Measurements from ENCODE around the gene GFOD1.

Gene GFOD1

DNA sequence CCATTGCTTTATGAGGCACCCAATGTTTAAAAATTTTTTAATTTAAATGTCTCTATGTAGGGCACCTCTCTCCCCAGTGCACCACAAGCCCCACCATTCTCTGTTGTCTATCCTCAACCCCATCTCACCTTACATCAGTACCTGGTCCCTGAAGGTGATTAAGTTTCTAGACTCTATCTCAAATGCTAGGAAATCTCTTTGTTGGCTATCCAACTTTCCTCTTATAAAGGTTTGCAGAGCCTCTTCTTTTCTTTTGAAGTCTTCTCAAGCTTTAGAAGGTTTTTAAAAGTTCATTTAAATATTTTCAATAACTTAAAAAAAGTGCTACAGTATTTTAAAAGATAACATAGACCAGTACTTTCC, 82.5 kb downstream of the GFOD1 start:
- ATAC-seq = no peak
- TF ChIP-seq ZNF8 (CRISPR knock-in tag; IDR thresholded peaks at IDR 0.05) = no peak
- TF ChIP-seq ZNF565 (CRISPR knock-in tag; conservative IDR thresholded peaks at IDR 0.05; ENCODE audit: low read depth) = no peak
- TF ChIP-seq OSR1 (CRISPR knock-in tag; IDR thresholded peaks at IDR 0.05) = no peak

DNA sequence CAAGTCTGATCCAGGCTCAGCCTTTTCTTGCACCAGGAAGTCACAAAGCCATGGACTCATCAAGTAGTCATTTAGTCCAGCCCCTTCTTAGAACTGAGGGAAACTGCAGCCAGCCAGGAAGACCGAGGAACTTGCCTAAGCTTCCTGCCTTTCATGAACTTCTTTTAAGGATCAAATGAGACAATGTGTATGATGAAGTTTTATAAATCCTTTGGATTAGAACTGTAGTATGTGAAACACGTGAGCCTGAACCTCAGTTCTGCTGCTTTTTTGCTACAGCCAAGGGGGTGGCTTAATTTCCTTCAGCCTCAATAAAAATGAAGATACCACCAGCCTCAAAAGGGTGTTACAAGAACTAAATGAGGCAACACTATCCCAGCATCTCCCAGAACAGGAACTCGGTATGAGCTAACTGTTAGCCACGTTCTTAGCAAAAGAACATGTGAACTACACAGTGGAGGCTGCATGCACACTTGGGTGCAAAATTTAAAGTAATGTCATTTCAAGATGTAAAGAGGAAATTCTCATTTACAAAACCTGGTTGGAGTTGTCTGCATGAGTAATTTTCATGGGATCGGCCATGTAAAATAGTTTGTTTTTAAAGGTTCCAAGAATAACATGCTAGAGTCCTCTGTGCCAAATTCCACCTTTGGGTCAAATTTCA, 83.0 kb downstream of the GFOD1 start:
- TF ChIP-seq, protein P1, sequence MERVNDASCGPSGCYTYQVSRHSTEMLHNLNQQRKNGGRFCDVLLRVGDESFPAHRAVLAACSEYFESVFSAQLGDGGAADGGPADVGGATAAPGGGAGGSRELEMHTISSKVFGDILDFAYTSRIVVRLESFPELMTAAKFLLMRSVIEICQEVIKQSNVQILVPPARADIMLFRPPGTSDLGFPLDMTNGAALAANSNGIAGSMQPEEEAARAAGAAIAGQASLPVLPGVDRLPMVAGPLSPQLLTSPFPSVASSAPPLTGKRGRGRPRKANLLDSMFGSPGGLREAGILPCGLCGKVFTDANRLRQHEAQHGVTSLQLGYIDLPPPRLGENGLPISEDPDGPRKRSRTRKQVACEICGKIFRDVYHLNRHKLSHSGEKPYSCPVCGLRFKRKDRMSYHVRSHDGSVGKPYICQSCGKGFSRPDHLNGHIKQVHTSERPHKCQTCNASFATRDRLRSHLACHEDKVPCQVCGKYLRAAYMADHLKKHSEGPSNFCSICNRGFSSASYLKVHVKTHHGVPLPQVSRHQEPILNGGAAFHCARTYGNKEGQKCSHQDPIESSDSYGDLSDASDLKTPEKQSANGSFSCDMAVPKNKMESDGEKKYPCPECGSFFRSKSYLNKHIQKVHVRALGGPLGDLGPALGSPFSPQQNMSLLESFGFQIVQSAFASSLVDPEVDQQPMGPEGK (CRISPR knock-in tag; IDR thresholded peaks at IDR 0.05; ENCODE audit: borderline replicate concordance) = no peak
- TF ChIP-seq ZNF565 (CRISPR knock-in tag; conservative IDR thresholded peaks at IDR 0.05; ENCODE audit: low read depth) = no peak
- no peak for ATAC-seq

DNA sequence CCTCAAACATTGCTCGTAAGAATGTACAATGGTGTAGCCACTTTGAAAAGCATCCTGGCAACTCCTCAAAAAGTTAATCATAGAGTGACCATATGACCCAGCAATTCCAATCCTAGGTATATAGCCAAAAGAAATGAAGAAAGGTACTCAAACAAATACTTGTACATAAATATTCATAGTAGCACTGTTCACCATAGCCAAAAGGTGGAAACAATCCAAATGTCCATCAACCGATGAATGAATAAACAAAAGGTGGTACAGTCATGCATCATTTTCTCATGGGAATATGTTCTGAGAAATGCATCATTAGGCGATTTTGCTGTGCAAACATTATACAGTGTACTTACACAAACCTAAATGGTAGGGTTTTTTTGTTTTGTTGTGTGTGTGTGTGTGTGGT, 84.7 kb downstream of the GFOD1 start:
- ATAC-seq = no peak
- TF ChIP-seq PPARA (CRISPR knock-in tag; IDR thresholded peaks at IDR 0.05; ENCODE audit: borderline replicate concordance) = no peak
- no peak for TF ChIP-seq ZC3H10 (CRISPR knock-in tag; IDR thresholded peaks at IDR 0.05)
- TF ChIP-seq BACH2 (CRISPR knock-in tag; IDR thresholded peaks at IDR 0.05; ENCODE audit: borderline replicate concordance) = no peak
- no peak for TF ChIP-seq ZNF565 (CRISPR knock-in tag; conservative IDR thresholded peaks at IDR 0.05; ENCODE audit: low read depth)
- TF ChIP-seq, protein P2, sequence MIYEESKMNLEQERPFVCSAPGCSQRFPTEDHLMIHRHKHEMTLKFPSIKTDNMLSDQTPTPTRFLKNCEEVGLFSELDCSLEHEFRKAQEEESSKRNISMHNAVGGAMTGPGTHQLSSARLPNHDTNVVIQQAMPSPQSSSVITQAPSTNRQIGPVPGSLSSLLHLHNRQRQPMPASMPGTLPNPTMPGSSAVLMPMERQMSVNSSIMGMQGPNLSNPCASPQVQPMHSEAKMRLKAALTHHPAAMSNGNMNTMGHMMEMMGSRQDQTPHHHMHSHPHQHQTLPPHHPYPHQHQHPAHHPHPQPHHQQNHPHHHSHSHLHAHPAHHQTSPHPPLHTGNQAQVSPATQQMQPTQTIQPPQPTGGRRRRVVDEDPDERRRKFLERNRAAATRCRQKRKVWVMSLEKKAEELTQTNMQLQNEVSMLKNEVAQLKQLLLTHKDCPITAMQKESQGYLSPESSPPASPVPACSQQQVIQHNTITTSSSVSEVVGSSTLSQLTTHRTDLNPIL (CRISPR knock-in tag; IDR thresholded peaks at IDR 0.05; ENCODE audit: low read depth) = no peak
- TF ChIP-seq, protein P3, sequence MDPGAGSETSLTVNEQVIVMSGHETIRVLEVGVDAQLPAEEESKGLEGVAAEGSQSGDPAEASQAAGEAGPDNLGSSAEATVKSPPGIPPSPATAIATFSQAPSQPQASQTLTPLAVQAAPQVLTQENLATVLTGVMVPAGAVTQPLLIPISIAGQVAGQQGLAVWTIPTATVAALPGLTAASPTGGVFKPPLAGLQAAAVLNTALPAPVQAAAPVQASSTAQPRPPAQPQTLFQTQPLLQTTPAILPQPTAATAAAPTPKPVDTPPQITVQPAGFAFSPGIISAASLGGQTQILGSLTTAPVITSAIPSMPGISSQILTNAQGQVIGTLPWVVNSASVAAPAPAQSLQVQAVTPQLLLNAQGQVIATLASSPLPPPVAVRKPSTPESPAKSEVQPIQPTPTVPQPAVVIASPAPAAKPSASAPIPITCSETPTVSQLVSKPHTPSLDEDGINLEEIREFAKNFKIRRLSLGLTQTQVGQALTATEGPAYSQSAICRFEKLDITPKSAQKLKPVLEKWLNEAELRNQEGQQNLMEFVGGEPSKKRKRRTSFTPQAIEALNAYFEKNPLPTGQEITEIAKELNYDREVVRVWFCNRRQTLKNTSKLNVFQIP (CRISPR knock-in tag; IDR thresholded peaks at IDR 0.05; ENCODE audit: borderline replicate concordance, low read depth) = no peak
- TF ChIP-seq TOX (CRISPR knock-in tag; IDR thresholded peaks at IDR 0.05; ENCODE audit: borderline replicate concordance) = no peak
- TF ChIP-seq RARB (CRISPR knock-in tag; IDR thresholded peaks at IDR 0.05) = no peak
- no peak for TF ChIP-seq ARNTL (CRISPR knock-in tag; IDR thresholded peaks at IDR 0.05; ENCODE audit: borderline replicate concordance, low read depth)
- TF ChIP-seq, protein P1 (CRISPR knock-in tag; IDR thresholded peaks at IDR 0.05; ENCODE audit: borderline replicate concordance) = no peak
- no peak for TF ChIP-seq OSR1 (CRISPR knock-in tag; IDR thresholded peaks at IDR 0.05)
- no peak for TF ChIP-seq ESRRG (CRISPR knock-in tag; IDR thresholded peaks at IDR 0.05)
- TF ChIP-seq ZNF8 (CRISPR knock-in tag; IDR thresholded peaks at IDR 0.05) = no peak
- no peak for TF ChIP-seq ISL1 (CRISPR knock-in tag; IDR thresholded peaks at IDR 0.05)
- TF ChIP-seq CSDC2 (CRISPR knock-in tag; IDR thresholded peaks at IDR 0.05) = no peak

DNA sequence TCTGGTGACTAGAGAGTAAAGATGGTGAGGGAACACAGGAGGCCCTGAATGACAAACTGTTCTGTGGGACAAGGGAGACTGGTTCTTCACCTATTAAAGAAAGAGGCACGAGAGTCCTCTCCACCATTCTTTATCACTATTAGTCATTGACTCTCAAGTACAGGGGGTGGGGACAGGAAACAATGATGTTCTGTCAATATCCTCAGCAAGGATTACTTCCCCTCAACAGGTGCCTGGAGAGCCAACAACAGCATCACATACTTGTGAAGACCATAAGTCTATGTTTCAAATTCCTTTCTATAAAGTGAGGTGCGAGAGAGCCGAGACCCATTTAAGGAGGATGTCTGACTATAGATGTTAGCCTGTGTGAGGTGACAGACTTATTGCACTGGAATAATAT, 86.6 kb downstream of the GFOD1 start:
- ATAC-seq = no peak
- TF ChIP-seq ARNTL (CRISPR knock-in tag; IDR thresholded peaks at IDR 0.05; ENCODE audit: borderline replicate concordance, low read depth) (no peak), RARB (CRISPR knock-in tag; IDR thresholded peaks at IDR 0.05) (no peak), PPARA (CRISPR knock-in tag; IDR thresholded peaks at IDR 0.05; ENCODE audit: borderline replicate concordance) (no peak), OSR1 (CRISPR knock-in tag; IDR thresholded peaks at IDR 0.05) (no peak), ZNF565 (CRISPR knock-in tag; conservative IDR thresholded peaks at IDR 0.05; ENCODE audit: low read depth) (no peak), ZFP30 (CRISPR knock-in tag; IDR thresholded peaks at IDR 0.05) (no peak), ZNF8 (CRISPR knock-in tag; IDR thresholded peaks at IDR 0.05) (no peak), ISL1 (CRISPR knock-in tag; IDR thresholded peaks at IDR 0.05) (no peak), ZFP3 (CRISPR knock-in tag; IDR thresholded peaks at IDR 0.05) (no peak), BACH2 (CRISPR knock-in tag; IDR thresholded peaks at IDR 0.05; ENCODE audit: borderline replicate concordance) (no peak), ZNF70 (CRISPR knock-in tag; IDR thresholded peaks at IDR 0.05) (no peak), CSDC2 (CRISPR knock-in tag; IDR thresholded peaks at IDR 0.05) (no peak)
- TF ChIP-seq, protein P3 (CRISPR knock-in tag; IDR thresholded peaks at IDR 0.05; ENCODE audit: borderline replicate concordance, low read depth) = no peak
- TF ChIP-seq, protein P1 (CRISPR knock-in tag; IDR thresholded peaks at IDR 0.05; ENCODE audit: borderline replicate concordance) = no peak
- TF ChIP-seq, protein P2 (CRISPR knock-in tag; IDR thresholded peaks at IDR 0.05; ENCODE audit: low read depth) = no peak

All from SK-N-SH treated with all-trans-retinoic acid at 6 μM for 48 hours (cell line).